Measurements from ENCODE around the gene MAGEA9B.
"Not testable (repeated sequence)": the region's sequence is repeated elsewhere in the genome, so short reads cannot be mapped to it uniquely, and the experiment has no call there.

MAGEA9B gene

GRCh38 chrX:149533999-149534398, 53.3 kb downstream of the MAGEA9B start:
- DNase-seq = not testable (repeated sequence)

GRCh38 chrX:149532868-149533267, 54.4 kb downstream of the MAGEA9B start:
- DNase-seq = not testable (repeated sequence)
